Globus pallidus (tissue), 1 donor: ENCODE measurements around the gene PHKB.
"Not testable (repeated sequence)": the region's sequence is repeated elsewhere in the genome, so short reads cannot be mapped to it uniquely, and the experiment has no call there.

ENCODE experiments used
- DNase-seq: peaks from one replicate; pipeline ENCODE4 v3.0.0-alpha.2; 2015; ENCODE audit warnings: low spot score

The PHKB gene

GRCh38 chr16:47626246-47626645, 165.1 kb downstream of the PHKB start:
- DNase-seq: no peak

DNA sequence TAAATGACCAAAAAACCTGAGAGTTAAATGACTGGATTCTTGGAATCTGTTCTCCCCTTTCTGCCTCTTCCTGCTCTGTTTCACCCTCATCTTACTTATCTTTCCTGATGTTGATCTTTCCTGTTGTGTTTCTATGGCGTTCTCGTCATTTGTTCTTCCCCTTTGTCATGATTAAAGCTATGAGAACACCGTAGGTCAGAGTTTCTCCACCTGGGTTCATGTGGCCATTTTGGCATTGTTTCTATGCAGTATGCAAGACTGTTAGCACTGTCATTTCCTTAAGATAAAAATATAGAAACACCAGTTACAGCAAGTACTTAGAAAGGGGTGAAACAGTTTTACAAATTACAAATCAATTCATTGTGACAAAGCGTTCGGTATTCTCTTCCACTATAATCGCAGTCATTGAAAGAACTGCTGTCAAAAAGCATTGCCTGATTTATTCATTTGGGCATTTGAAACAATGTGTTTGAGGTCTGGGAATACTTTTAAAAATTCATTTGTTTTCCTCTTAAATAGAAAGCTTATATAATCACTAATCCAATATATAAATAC, 166.0 kb downstream of the PHKB start:
- no peak for DNase-seq

GRCh38 chr16:47627721-47628120, 166.6 kb downstream of the PHKB start:
- DNase-seq: no peak

DNA sequence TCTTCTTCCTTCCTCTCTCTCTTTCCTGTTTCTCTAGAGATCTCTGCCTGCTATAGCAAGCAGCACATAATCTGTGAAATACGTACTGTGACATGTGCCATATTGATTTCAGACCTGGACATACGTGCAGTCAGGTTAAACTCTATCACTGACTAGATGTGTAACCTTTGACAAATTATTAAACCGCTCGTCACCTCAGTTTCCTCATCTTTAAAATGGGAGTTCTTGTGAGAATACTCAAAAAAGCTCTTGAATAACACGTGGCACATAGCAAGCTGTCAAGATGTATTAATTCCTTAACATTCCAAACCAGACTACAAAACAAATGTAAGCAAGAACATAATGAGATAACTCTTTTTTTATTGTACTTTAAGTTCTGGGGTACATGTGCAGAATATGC, 170.0 kb downstream of the PHKB start:
- no peak for DNase-seq

DNA sequence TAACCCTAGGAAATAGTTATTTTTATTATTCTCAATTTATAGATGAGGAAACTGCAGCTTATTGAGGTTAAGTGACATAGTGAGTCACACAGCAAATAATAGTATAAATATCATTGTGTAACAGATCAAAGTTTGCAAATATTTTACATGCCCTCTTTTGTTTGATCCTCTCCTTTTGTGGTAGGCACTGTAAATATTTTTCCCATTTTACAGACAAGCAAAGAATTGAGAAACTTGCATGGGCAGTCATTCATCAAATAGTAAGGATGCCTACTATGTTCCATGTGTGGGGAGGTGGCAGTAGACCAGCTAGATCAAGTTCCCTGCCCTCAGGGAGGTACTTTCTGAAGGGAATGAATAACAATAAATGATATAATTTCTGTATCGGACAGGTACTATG, 173.0 kb downstream of the PHKB start:
- no peak for DNase-seq

GRCh38 chr16:47634727-47635126, 173.6 kb downstream of the PHKB start:
- no peak for DNase-seq

DNA sequence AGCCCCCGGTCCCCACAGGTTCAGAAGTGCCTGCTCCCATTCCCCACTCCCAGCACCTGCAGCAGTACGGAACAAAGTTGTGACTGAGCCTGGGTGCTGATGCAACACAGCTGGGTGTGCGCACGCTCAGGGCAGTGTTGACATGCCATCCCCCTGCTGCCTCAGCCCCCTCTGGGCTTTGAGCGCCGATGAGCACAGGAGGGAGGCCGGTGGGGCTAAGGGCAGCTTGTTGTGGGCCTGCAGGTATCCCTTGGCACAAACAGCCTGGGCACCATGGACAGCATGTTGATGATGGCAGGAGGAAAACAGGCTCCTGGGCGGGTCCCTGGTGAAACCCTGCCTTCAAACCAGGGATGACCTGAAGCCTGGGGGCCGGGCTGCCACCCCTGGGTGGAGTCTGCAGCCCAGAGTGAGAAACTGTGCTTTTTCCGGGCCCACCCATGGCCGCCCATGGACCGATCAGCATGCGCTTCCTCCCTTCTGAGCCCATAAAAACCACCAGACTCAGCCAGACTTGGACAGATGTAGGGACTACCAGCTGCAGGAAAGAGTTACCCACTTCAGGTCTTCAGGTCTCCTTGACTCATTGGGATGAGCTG, 175.5 kb downstream of the PHKB start:
- DNase-seq: no peak

DNA sequence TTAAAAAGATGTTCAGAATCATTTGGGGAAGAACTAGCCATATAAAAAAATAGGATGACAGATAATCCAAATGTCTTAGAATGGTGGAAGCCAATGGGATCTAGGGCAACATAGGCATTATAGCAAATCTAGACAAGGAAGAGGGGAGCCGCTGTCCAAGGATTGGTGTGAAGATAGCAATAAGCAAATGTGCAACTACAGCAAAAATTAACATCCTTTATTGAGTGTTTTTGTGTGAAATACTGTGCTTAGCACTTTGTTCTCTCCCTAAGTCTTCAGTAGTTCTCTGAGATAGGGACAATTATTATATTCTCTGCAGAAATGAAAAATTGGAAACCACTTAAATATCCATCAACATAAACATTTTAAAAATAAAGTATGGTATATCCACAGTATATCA, 177.0 kb downstream of the PHKB start:
- DNase-seq: no peak

GRCh38 chr16:47640661-47641060, 179.5 kb downstream of the PHKB start:
- DNase-seq: no peak

DNA sequence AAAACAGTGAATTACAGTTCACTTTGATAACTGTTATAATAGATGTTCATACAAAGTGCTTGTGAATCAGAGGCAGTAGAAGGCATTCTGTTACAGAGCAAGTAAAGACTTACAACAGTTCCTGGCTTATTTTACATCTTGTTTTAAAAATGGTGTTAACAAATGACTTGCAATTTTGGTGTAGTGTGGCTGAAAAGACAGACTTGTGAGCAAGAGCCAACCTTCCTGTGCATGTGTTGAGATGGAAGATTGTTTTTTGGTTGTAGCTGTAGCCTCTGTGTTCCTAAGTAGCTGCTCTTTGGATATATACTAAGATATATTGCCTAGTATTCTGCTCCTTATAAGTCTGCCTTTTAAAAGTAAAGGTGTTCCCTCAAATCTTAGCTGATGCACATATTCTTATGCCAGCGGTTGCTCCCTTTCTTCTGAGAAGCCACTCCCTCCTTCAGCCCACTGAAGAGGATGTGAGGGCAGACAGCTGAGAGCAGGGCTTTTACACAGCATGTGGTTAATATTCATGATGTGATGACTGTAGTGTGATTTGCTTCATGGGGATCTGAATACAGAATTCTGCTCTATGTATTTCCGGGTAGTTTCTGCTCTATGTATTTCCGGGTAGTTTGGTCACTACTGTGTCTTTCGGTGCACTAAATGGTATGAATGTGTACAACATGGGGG, 182.3 kb downstream of the PHKB start:
- DNase-seq: no peak

- no peak for DNase-seq
Observed at GRCh38 chr16:47644166-47644565, 183.0 kb downstream of the PHKB start.

DNA sequence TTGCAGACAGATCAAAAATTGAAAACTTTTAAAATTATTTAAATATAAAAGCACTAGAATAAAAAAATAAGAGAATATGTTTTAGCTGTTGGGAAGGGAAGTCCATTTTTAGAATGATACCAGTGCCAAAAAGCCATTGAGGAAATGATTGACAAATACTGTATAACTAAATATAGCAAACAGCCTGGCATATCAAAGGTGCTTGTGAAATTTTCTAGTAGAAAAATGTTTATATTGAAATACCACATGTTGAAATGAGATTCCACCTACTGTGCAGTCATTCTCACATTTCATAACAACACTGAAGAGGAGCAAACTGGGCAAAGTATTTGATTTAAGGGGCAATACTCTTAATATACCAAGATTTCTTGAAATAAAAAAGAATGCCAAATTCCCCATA, 183.5 kb downstream of the PHKB start:
- no peak for DNase-seq

GRCh38 chr16:47646914-47647313, 185.8 kb downstream of the PHKB start:
- DNase-seq: no peak

- no peak for DNase-seq
Observed at GRCh38 chr16:47657032-47657431, 195.9 kb downstream of the PHKB start.

DNA sequence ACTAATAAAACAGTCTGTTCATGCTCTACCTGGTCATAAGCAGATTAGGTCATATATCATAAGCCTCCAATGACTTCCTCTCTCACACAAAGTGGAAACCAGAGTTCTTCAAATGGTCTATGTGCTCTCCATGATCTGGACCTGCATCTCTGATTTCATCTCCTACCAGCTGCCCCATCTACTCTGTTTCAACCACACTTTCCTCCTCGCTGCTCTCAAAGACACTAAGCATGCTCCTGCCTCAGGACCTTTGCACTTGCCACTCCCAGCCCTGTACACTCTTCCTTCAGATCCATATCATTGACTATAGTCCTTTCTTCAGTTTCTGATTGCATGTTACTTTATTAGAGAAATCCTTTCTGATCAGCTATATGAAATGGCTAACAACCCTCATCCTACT, 196.8 kb downstream of the PHKB start:
- DNase-seq: no peak

DNA sequence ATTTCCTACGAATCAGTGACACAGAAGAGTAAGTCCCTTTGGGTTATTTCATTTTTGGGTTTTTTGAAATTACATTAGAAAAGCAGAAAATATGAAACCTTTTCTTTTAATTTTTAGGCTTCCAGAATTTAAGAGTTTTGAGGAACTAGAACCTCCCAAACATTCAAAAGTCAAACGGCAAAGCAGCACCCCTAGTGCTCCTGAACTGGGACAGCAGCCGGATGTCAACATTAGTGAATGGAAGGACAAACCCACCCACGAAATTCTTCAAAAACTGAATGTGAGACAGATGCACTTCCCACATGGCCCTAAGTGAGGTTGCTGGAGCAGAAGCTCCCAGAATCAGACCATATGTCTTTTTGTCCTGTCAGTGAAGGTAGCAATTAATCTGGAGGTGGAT, 199.4 kb downstream of the PHKB start:
- DNase-seq: no peak

DNA sequence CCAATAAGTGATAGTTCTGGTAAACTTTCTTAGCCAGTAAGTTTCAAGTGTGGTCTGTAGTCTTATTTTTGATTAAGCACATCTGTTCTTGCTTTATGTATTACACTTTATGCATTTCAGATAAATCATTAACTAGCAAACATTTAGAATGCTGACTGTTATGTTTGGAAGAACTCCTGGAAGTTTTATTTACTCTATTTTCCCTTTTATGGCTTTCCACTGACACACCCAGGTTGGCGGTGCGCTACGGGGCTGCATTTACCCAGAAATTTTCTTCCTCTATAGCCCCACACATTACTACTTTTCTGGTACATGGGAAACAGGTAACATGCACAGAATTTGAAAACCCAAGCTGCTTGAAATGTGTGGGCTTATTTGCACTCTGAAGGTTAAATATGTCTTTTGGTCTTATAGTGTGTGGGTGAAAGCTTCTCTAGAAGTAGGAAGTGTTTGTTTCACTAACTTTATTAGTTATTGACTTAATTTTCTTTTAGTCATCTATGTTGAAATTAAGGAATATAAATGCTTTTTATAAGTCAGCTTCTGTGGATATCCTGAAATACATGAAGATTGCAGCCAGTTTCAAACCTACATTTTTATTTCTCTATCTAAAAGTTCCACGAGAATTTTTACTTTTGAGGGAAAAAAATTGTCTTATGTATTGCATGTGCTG, 203.7 kb downstream of the PHKB start:
- no peak for DNase-seq

DNA sequence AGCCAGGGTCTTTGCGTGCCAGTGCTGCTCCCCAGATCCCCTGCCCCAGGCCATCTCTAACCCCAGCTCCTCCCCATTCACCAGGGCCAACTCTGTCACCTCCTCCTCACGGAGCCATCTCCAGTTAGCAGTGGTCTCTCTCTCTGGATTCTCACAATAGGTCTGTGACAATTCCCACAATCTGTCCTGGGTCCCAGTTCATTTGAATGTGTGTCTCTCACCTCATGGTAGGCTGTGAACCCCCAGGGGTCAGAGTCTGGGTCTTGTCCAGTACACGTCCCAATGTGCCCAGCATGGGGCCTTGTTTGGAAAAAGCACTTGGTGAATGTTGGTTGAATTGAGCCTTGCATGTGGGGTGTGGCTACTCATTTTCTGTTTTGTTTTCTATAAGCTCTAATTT, 205.3 kb downstream of the PHKB start:
- no peak for DNase-seq

GRCh38 chr16:47667956-47668355, 206.8 kb downstream of the PHKB start:
- DNase-seq: no peak

DNA sequence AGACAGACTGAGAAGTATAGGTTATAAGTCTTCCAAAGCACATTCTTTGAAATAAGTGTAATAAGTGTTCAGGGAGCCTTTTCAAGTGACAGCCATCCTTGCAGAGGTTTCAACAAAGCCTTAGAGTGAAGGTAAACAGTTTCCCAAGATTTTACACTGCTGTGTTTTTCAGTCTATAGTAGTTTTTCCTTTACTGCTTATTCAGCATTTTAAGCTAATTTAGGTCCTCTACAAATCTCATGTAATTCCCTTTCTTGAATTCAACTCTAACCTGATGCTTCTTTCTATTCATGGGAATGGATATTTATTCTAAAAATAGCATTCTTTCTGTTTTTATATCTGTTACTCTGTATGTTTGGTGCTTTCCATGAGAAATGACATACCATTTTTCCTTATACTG, 211.3 kb downstream of the PHKB start:
- no peak for DNase-seq

DNA sequence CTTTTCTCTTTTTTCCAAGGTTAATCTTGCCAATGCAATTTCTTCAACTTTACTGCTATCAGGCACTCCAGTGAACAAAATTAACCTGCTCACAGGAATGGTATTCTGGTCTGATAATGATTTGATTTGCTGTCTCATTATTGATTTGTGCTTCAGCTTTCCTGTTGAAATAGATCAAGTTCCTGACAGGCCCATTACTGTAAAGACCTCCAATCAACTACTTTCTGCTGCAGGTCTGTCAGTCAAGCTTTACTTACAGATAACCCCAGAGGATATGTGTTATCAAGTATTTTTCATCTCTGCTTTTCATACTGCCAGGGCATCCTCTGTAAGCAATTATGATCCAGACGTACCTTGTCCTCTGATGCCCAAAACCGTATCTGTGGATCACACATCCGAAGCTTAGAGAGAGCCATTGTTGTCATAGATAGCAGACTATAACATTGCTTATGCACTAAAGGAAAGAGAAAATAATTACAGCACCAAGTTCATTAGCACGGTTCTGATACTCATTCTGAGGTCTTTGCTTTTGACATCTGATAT, 215.6 kb downstream of the PHKB start:
- no peak for DNase-seq

DNA sequence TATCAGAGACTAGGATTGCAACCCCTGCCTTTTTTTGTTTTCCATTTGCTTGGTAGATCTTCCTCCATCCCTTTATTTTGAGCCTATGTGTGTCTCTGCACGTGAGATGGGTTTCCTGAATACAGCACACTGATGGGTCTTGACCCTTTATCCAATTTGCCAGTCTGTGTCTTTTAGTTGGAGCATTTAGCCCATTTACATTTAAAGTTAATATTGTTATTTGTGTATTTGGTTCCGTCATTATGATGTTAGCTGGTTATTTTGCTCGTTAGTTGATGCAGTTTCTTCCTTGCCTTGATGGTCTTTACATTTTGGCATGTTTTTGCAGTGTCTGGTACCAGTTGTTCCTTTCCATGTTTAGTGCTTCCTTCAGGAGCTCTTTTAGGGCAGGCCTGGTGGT, 220.4 kb downstream of the PHKB start:
- DNase-seq: not testable (repeated sequence)

- no peak for DNase-seq
Observed at GRCh38 chr16:47687694-47688093, 226.6 kb downstream of the PHKB start.
